SU-DHL-6 (cell line): Measurements from ENCODE around the gene HBEGF.

Experiments used
- H2AFZ ChIP-seq: fragments of 200-600 bp; sonication (generic); 2 replicates; pipeline ENCODE4 v1.6.1; 2014; ENCODE audit warnings: low read depth, mild to moderate bottlenecking, moderate library complexity, mixed read lengths, antibody characterized with exemption, low read length; ENCODE audit not compliant: severe bottlenecking
- H3F3A ChIP-seq: fragments of 200-600 bp; shearing (Covaris generic); 2 replicates; pipeline ENCODE4 v1.6.0; 2016; ENCODE audit warnings: antibody characterized with exemption, mild to moderate bottlenecking; ENCODE audit not compliant: insufficient read depth
- H3K27ac ChIP-seq: fragments of 200-600 bp; sonication (generic); 2 replicates; pipeline ENCODE4 v1.5.1; 2016; ENCODE audit warnings: low read depth, mild to moderate bottlenecking, low read length, moderate library complexity, mixed read lengths
- H3K27me3 ChIP-seq: fragments of 200-600 bp; sonication (generic), shearing (Covaris generic); 2 replicates; pipeline ENCODE4 v1.6.0; 2014; ENCODE audit warnings: mild to moderate bottlenecking, low read length
- H3K36me3 ChIP-seq: fragments of 200-600 bp; sonication (generic); 2 replicates; pipeline ENCODE4 v1.6.1; 2014; ENCODE audit warnings: mild to moderate bottlenecking, low read length, mixed read lengths
- H3K4me2 ChIP-seq: fragments of 300-600, 200-600 bp; shearing (Covaris generic), sonication (generic); 2 replicates; pipeline ENCODE4 v1.6.0; 2014; ENCODE audit warnings: low read length, low read depth, mild to moderate bottlenecking; ENCODE audit not compliant: poor library complexity, severe bottlenecking
- H3K4me3 ChIP-seq: fragments of 200-600 bp; sonication (generic); 2 replicates; pipeline ENCODE4 v1.5.1; 2014; ENCODE audit warnings: antibody characterized with exemption, low read length, mild to moderate bottlenecking, mixed read lengths; ENCODE audit not compliant: insufficient read depth, poor library complexity, severe bottlenecking
- H3K79me2 ChIP-seq: fragments of 200-600 bp; sonication (generic); 2 replicates; pipeline ENCODE4 v1.6.1; 2014; ENCODE audit warnings: mild to moderate bottlenecking, low read length, moderate library complexity; ENCODE audit not compliant: insufficient read depth
- H3K9ac ChIP-seq: fragments of 200-600 bp; sonication (generic); 2 replicates; pipeline ENCODE4 v1.7.0; 2014; ENCODE audit warnings: mild to moderate bottlenecking, low read length
- H3K9me2 ChIP-seq: fragments of 200-600 bp; sonication (generic); replicated peaks from 2 replicates; pipeline ENCODE4 v1.6.1; 2014; ENCODE audit warnings: low read length; ENCODE audit not compliant: insufficient read depth
- H3K9me3 ChIP-seq: fragments of 200-600 bp; sonication (generic); 2 replicates; pipeline ENCODE4 v1.6.1; 2014; ENCODE audit warnings: low read length, mixed read lengths; ENCODE audit not compliant: insufficient read depth
- H4K20me1 ChIP-seq: fragments of 200-600 bp; sonication (generic); 2 replicates; pipeline ENCODE4 v1.6.1; 2014; ENCODE audit warnings: low read depth, mild to moderate bottlenecking, antibody characterized with exemption, low read length, moderate library complexity, mixed read lengths
- CTCF ChIP-seq: fragments of 200-600 bp; sonication (generic); IDR thresholded peaks from one replicate; pipeline ENCODE4 v1.5.1; 2017; ENCODE audit warnings: antibody characterized with exemption, mild to moderate bottlenecking, low read length, moderate library complexity; ENCODE audit not compliant: insufficient read depth, poor library complexity, severe bottlenecking
- EZH2phosphoT487 ChIP-seq: fragments of 200-600 bp; sonication (generic), shearing (Covaris generic); conservative IDR thresholded peaks from 2 replicates; pipeline ENCODE4 v1.6.1; 2018; ENCODE audit warnings: mild to moderate bottlenecking, antibody characterized with exemption, low read length, moderate library complexity, mixed read lengths

HBEGF gene

GRCh38 chr5:140361901-140362300 is 15.5 kb upstream of the HBEGF start:
- H3K9me2 ChIP-seq, result no peaks in the 10 kb centered on the region
- TF ChIP-seq CTCF (no peak), EZH2phosphoT487 (no peak)
- no peaks in the 10 kb centered on the region for H3K9me3 ChIP-seq
- H2AFZ ChIP-seq, result no peak overlapping the region
- H3K36me3 ChIP-seq, result no peaks in the 10 kb centered on the region
- no peaks in the 10 kb centered on the region for H4K20me1 ChIP-seq
- H3F3A ChIP-seq, result no peaks in the 10 kb centered on the region
- no peaks in the 10 kb centered on the region for H3K79me2 ChIP-seq
- H3K27me3 ChIP-seq, result no peaks in the 10 kb centered on the region
- H3K4me2 ChIP-seq, result no peak overlapping the region
- H3K27ac ChIP-seq, result no peak overlapping the region
- H3K4me3 ChIP-seq, result no peak overlapping the region
- no peak overlapping the region for H3K9ac ChIP-seq

- Histone ChIP-seq H3K9me2 (no peaks in the 10 kb centered on the region), H2AFZ (no peak overlapping the region), H3K27ac (no peak overlapping the region), H4K20me1 (no peaks in the 10 kb centered on the region), H3K4me3 (no peak overlapping the region), H3K79me2 (no peaks in the 10 kb centered on the region), H3F3A (no peaks in the 10 kb centered on the region), H3K9me3 (no peaks in the 10 kb centered on the region), H3K9ac (no peak overlapping the region), H3K4me2 (no peak overlapping the region), H3K36me3 (no peaks in the 10 kb centered on the region), H3K27me3 (no peaks in the 10 kb centered on the region)
- TF ChIP-seq EZH2phosphoT487 (no peak), CTCF (no peak)
Measured at GRCh38 chr5:140360681-140361479, 14.5 kb upstream of the HBEGF start.

- Histone ChIP-seq H3K9ac (no peak within 1 kb of the TSS), H2AFZ (no peak within 1 kb of the TSS), H3K27me3 (no peaks in the 10 kb centered on the region), H3K9me2 (no peaks in the 10 kb centered on the region), H3K4me2 (no peak within 1 kb of the TSS), H3K27ac (no peak within 1 kb of the TSS), H3F3A (no peaks in the 10 kb centered on the region), H3K36me3 (no peaks in the 10 kb centered on the region), H3K9me3 (no peaks in the 10 kb centered on the region), H3K79me2 (no peaks in the 10 kb centered on the region), H4K20me1 (no peaks in the 10 kb centered on the region), H3K4me3 (no peak within 1 kb of the TSS)
- TF ChIP-seq CTCF, result no peak
- TF ChIP-seq EZH2phosphoT487, result no peak
Measured at GRCh38 chr5:140360101-140360500, 13.7 kb upstream of the HBEGF start, which contains the start of gene SLC4A9. Gene SLC4A9, plus strand, starts transcription at chr5:140360194. Its CDS starts 43 bp downstream, at chr5:140360237.
